DMS114 treated with DMSO at 0.1 percent for 48 hours (cell line): ENCODE data around the gene DMC1.

Experiments used
- DNase-seq: peaks from one replicate; lab custom pipeline; 2025; ENCODE audit not compliant: unreplicated experiment; lab: John Stamatoyannopoulos, UW

The DMC1 gene

GRCh38 chr22:38567531-38568285, 2.3 kb downstream of the DMC1 start:
- DNase-seq: no peak

GRCh38 chr22:38566726-38567504, 3.1 kb downstream of the DMC1 start:
- DNase-seq: no peak

- no peak for DNase-seq
These were observed 4.5 kb downstream of the DMC1 start for GRCh38 chr22:38565441-38565840.

DNA sequence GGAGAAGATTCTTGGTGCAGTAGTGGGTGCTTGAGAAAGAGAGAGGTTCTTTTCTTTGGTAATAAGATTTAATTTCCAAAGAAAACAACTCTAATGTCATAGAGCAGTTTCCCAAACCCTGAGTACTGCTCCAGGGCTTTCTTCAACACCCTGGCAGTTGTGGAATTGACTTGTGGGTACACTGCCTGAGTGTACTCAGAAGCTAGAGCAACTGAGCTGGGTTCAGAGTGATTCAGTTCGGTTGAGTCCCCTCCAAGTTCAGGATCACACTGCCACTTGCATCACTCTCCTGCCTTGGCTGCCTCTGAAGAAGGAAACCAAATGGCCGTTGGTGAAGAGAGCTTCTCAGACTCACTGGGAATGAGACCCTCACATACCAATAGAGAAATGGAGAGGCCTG, 5.3 kb downstream of the DMC1 start:
- no peak for DNase-seq

GRCh38 chr22:38554281-38554680, 15.7 kb downstream of the DMC1 start:
- no peak for DNase-seq

DNA sequence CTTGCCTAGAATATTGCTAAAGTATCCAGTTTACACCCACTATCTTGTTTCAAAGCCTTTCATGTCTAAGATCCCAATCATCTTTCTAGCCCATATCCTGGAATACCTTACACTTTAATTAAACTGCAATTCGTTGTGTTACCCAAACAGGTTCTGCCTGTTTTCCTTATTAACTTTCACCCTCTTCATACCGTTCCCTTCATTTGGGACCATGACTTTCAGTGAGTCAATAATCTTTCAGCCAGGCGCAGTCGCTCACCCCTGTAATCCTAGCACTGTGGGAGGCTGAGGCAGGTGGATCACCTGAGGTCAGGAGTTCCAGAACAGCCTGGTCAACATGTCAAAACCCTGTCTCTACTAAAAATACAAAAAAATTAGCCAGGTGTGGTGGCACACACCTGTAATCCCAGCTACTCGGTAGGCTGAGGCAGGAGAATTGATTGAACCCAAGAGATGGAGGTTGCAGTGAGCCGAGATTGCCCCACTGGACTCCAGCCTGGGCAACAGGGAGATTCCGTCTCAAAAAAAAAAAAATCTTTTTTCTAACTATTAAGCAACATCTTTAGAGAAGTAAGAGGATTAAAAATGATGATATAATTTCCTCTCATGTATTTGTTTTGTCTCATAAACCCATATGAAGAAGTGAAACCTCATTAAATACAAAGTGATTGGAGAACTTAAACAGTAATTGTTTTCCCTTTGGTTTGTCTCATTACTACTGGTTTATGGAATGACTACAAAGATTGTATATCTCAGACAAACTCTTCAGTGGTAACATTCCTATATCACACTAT, 20.7 kb downstream of the DMC1 start:
- no peak for DNase-seq

GRCh38 chr22:38540701-38541100, 29.3 kb downstream of the DMC1 start:
- no peak for DNase-seq

- no peak for DNase-seq
These were observed 38.6 kb downstream of the DMC1 start for GRCh38 chr22:38531251-38531938.

GRCh38 chr22:38524429-38524828, 45.6 kb downstream of the DMC1 start:
- no peak for DNase-seq

DNA sequence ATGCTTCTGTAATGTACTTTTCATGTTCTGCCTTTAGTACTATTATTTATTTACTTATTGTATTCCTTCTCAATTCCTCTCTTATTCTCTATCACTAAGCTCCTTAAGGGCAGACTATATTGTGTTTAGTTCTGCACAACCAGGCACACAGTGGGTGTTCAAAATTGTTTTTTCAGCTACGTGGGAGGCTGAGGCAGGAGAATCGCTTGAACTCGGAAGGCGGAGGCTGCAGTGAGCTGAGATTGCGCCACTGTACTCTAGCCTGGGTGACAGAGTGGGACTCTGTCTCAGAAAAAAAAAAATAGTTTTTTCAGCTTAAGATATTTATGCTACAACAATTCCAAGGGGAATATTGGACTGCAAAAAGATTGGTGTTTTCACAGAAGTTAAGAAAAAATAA, 46.5 kb downstream of the DMC1 start:
- no peak for DNase-seq

DNA sequence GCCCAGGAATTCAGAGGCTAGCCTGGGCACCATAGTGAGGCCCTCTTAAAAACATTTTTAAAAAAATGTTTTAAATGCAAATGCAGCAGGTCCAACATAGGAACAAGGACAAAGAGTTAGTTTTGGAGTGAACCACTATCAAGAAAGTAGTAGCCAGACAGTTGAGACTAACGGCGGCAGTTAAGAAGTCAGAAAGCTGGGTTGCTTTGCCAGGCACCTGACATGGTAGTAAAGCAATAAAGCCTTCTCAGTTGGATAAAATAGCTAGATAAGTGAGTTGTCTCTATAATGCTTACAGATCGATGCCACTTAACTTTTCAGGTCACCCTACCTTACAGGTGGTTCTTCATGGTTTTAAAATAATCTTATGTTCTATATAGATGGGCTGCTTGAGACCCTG, 47.0 kb downstream of the DMC1 start:
- no peak for DNase-seq

DNA sequence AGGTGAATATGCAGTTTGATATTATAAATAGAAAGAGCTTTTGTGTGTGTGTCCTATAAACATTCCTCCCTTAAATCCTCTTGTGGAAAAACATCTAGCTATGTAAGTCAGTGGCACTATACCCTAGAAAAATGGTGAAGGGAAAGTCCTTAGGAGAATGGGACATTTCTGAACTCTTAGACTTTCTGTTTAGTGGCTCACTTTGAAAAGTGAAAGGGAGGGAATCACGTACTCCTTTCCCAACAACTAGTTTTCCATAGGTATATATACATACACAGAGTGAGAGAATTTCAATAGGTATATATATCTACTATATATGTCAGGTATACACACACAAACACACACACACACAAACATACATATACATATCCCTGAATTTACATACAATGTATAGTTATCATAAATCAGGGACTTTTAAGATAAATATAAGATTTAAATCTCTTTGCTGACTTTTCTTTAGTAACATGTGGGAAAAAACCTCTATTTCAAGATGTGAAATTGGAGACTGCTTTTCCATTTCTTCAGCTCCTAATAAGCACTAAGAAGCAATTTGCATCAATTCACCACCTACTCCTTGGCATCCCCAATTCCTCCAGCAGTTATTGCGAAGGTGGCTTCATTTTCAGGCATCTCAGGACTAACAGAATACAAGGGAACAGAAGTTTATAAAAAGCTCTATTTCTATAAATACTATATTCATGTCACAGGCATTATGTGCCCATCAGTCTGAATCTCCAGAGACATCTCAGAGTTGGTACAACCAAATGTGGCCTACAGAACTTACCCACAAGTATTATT, 50.3 kb downstream of the DMC1 start:
- DNase-seq: no peak

- DNase-seq: no peak
These were observed 51.4 kb downstream of the DMC1 start for GRCh38 chr22:38518620-38519019.

DNA sequence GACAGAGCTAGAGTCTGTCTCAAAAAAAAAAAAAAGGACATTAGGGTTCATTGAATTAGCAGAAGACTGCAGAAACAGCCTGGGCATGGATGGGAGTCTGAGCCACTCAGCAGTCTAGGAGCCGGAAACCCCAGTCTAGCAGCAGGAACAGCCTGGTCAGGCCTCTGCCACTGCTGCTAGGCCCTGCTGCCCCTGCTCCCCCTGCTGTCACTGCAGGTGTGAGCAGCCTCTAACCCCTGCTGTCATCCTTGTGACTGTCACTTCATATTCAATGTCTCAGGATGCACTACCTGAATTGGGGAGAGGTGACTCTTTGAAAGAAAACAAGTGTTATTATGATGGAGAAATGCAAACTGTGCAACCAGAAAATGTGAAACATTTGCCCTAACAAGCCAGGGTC, 56.9 kb downstream of the DMC1 start:
- DNase-seq: no peak

DNA sequence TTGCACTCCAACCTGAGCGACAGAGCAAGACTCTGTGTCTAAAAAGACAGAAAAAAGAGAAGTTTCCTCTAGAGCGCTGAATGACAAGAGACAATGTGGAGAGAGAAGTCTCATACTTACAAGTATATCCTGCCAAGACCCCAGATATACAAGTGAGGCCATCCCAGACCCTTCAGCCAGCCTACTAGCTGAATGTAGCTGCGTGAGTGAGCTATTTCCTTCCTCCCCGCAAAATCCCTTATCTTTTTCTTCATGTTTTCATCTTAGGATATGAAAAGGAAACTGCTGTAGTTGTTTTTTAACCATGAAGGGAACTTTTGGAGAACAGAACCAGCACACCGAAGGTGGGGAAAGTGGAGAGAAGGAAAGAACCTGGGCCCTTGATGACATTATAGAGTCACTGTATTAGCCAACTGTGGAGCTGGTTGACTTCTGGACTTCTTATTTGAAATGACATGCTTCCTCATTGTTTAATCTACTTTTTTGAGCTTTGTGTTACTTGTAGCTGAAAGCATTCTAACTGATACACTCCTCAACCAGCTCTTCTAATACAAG, 59.5 kb downstream of the DMC1 start:
- DNase-seq: no peak

GRCh38 chr22:38506118-38506962, 63.6 kb downstream of the DMC1 start, which contains the start of gene DDX17:
Gene DDX17, minus strand, starts transcription at chr22:38506311.
- DNase-seq: peak; percentile 94

- DNase-seq: no peak
These were observed 64.4 kb downstream of the DMC1 start for GRCh38 chr22:38505541-38506117.

- no peak for DNase-seq
These were observed 65.0 kb downstream of the DMC1 start for GRCh38 chr22:38504731-38505540.
